ENCODE results near the gene SMAD3. TPM values are rescaled to one million over a fixed set of nuclear protein-coding genes. Genes with fewer than 3 reads are reported as not detected.

Gene SMAD3
- total and polyA plus RNA-seq, 8 donors: 30.9 to 53.6 (median 50.4) TPM

DNA sequence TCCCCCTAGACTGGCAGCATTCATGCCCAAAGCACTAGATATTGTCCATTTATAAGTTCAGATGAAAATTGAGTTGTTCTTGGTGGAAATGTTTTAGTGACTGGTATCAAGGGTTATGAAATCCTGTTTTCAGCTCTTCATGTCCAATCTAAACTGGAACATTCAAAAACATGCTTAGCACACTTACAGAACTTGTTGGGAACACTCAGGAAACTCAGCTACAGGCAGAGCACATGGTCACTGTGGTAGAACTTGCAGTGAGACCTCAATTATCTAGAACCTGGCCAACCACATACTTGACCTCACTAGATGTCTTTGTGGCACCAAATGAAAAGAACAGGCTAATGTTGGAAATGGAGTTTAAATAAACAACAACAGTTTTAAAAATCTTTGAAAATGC is 88.8 kb downstream of the SMAD3 start:
- Histone ChIP-seq H3K27me3 (no peaks in the 10 kb centered on the region), H3K4me3 (no peak overlapping the region), H3K36me3 (no peaks in the 10 kb centered on the region), H3K4me1 (peaks cover 23 to 36% of the 10 kb centered on the region in 2 donors), H3K27ac (no peak overlapping the region), H3K9me3 (no peaks in the 10 kb centered on the region)
- TF ChIP-seq CTCF (IDR thresholded peaks at IDR 0.05): no peak
- ATAC-seq: no peak
- no peak for DNase-seq
- intact Hi-C loops (cut with DNase I): no loop called here

- no peak overlapping the region for H3K4me3 ChIP-seq
- no peaks in the 10 kb centered on the region for H3K36me3 ChIP-seq
- H3K9me3 ChIP-seq: no peaks in the 10 kb centered on the region
- ATAC-seq: no peak
- intact Hi-C loops (cut with DNase I): no loop called here
- no peak for TF ChIP-seq CTCF (IDR thresholded peaks at IDR 0.05)
- no peak for DNase-seq
- H3K27ac ChIP-seq: no peak overlapping the region
- no peaks in the 10 kb centered on the region for H3K27me3 ChIP-seq
- peaks cover 8 to 19% of the 10 kb centered on the region in 2 donors for H3K4me1 ChIP-seq
These were observed 91.0 kb downstream of the SMAD3 start for GRCh38 chr15:67156426-67156825.

- DNase-seq (no peak), ATAC-seq (no peak)
- no peaks in the 10 kb centered on the region for H3K36me3 ChIP-seq
- no peak overlapping the region for H3K27ac ChIP-seq
- H3K4me1 ChIP-seq: peaks cover 8 to 22% of the 10 kb centered on the region in 2 donors
- TF ChIP-seq CTCF (IDR thresholded peaks at IDR 0.05): no peak
- intact Hi-C loops (cut with DNase I): no loop called here
- H3K27me3 ChIP-seq: no peaks in the 10 kb centered on the region
- no peaks in the 10 kb centered on the region for H3K9me3 ChIP-seq
- no peak overlapping the region for H3K4me3 ChIP-seq
These were observed 91.4 kb downstream of the SMAD3 start for GRCh38 chr15:67156834-67157233.

DNA sequence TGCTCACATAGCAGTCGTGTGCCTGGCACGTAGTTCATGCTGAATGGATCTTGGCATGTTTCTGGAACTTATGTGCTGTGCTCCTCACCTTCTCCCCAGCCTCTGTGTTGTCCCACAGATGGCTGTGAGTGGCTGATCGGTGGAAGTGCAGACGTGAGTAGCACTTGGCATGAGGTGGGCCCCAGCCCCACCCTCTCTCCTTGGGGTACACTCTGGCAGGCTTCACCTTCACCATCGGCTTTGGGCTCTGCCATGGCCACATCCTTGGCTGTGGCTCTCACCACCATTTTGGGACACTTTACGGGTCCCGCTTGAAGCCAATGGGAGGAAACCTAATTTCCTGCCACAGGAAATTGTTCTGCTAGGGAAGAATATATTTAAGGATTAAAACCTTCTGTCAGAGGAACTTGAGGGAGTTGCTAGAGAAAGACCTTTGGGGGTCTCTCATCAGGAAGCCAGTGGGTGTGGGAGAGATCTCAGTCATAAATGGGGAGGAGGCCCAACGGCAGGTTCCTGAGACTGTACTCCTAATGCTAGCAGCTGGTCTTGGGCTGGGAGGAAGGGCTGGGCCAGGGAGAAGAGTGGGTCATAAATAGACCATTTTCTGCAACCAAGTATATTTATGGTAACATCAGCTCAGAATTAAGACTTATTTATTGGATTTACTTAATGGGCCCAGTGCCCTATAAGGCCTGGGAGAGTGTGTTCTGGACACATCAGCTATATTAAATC is 92.3 kb downstream of the SMAD3 start:
- H3K9me3 ChIP-seq: no peaks in the 10 kb centered on the region
- no peak for TF ChIP-seq CTCF (IDR thresholded peaks at IDR 0.05)
- H3K27ac ChIP-seq: no peak overlapping the region
- H3K4me1 ChIP-seq: peaks cover 8 to 26% of the 10 kb centered on the region in 2 donors
- no peaks in the 10 kb centered on the region for H3K36me3 ChIP-seq
- no peaks in the 10 kb centered on the region for H3K27me3 ChIP-seq
- ATAC-seq (no peak), DNase-seq (no peak)
- intact Hi-C loops (cut with DNase I): no loop called here
- H3K4me3 ChIP-seq: no peak overlapping the region

DNA sequence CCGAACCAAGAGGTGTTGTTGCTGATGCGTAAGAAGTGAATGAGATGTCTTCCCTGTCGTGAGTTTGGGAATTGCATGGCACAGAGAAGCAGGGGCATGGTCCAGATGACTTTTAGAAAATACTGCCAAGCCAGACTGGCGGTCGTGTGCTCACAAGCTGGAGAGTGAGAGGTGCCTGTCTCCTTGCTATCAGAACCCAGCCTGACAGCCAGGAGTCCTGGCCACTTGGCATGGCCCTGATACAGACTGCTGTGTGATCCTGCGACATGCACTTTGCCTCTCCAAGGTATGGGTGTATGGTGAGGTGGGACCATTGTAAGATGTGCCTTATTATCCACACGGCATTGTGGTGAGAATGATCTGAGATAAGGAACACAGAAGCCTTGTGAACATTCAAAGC is 93.0 kb downstream of the SMAD3 start:
- Histone ChIP-seq H3K4me1 (peaks cover 8 to 26% of the 10 kb centered on the region in 2 donors), H3K36me3 (no peaks in the 10 kb centered on the region), H3K27me3 (no peaks in the 10 kb centered on the region), H3K4me3 (no peak overlapping the region), H3K27ac (no peak overlapping the region), H3K9me3 (no peaks in the 10 kb centered on the region)
- ATAC-seq (no peak), DNase-seq (no peak)
- no peak for TF ChIP-seq CTCF (IDR thresholded peaks at IDR 0.05)
- intact Hi-C loops (cut with DNase I): no loop called here

All from left lung (tissue), 10 donors.